HG03565 (cell line): Measurements from ENCODE around the gene PSME1.

ENCODE experiments used
- ATAC-seq: cut with Tn5 transposase; IDR thresholded peaks from one replicate; pipeline ENCODE4 v1.9.1; 2021; ENCODE audit warnings: mild to moderate bottlenecking, moderate library complexity; ENCODE audit not compliant: unreplicated experiment

PSME1 gene

GRCh38 chr14:24186831-24187538, 51.0 kb downstream of the PSME1 start:
- no peak for ATAC-seq

DNA sequence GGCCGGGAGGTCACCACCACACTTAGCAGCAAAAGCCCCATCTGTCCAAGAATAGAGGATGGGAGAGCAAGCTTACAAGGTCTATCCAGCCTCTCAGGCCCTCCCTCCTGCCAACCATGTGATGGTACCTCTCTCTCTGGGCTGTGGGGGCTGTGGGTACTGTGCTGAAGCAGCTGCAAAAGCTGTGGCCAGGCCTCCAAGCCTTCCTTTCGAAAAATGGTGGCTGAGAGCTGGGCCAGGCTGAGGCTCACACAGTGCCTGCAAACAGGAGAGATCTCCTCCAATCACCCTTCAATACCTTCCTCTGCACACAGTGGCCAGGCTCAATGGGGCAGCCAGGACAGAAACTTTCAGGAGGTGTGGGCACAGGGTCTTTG, 51.5 kb downstream of the PSME1 start:
- ATAC-seq = no peak
